Small intestine (tissue), 7 donors: Measurements from ENCODE around the gene VGLL3. TPM values are rescaled to one million over a fixed set of nuclear protein-coding genes. Genes with fewer than 3 reads are reported as not detected.

Experiments
- DNase-seq, 2 donors: peaks; one replicate each; pipeline versions ENCODE4 v3.0.0 to v3.0.0-alpha.2; 2013
- FAIRE-seq: peaks from 2 replicates; lab custom pipeline; 2012; peaks lifted over from hg19 to GRCh38; lab: Jason Lieb, UNC
- H3K27ac ChIP-seq, 3 donors: one replicate each; pipeline ENCODE4 v1.5.1; 2013; ENCODE audit warnings: low read length in 2 of 3, mild to moderate bottlenecking in 2 of 3, control low read depth in 1 of 3, inconsistent platforms in 1 of 3, low read depth in 1 of 3, moderate library complexity in 1 of 3
- H3K27me3 ChIP-seq, 3 donors: one replicate each; pipeline ENCODE4 v1.6.1; 2013; ENCODE audit warnings: low read length in 3 of 3, inconsistent platforms in 1 of 3; ENCODE audit not compliant: control insufficient read depth in 3 of 3, insufficient read depth in 3 of 3
- H3K36me3 ChIP-seq, 3 donors: one replicate each; pipeline ENCODE4 v1.6.1; 2013; ENCODE audit warnings: low read length in 3 of 3, inconsistent platforms in 1 of 3, low read depth in 1 of 3, mild to moderate bottlenecking in 1 of 3, moderate library complexity in 1 of 3; ENCODE audit not compliant: control insufficient read depth in 3 of 3, insufficient read depth in 2 of 3
- H3K4me1 ChIP-seq, 3 donors: one replicate each; pipeline ENCODE4 v1.6.1; 2013; ENCODE audit warnings: low read length in 2 of 3, inconsistent platforms in 1 of 3, low read depth in 1 of 3, mild to moderate bottlenecking in 1 of 3, moderate library complexity in 1 of 3; ENCODE audit not compliant: control insufficient read depth in 3 of 3, insufficient read depth in 2 of 3
- H3K4me3 ChIP-seq, 3 donors: one replicate each; pipeline ENCODE4 v1.5.1; 2013; ENCODE audit warnings: low read length in 3 of 3, control low read depth in 1 of 3, inconsistent platforms in 1 of 3, low read depth in 1 of 3, mild to moderate bottlenecking in 1 of 3, moderate library complexity in 1 of 3
- H3K9me3 ChIP-seq, 2 donors: one replicate each; pipeline ENCODE4 v1.6.1; 2013; ENCODE audit warnings: low read depth in 1 of 2, low read length in 1 of 2; ENCODE audit not compliant: control insufficient read depth in 2 of 2, insufficient read depth in 1 of 2
- WGBS, 3 donors: extraction: QIAGEN DNeasy Blood & Tissue Kit; methylation state at CpG; one replicate each; pipeline ENCODE4 v1.1.7; 2013; 5-methylcytosine and 5-hydroxymethylcytosine counted together
- polyA plus RNA-seq, 4 donors: library from polyadenylated mRNA; stranded (reverse) in 3 of 4; unstranded in 1 of 4; fragments of 200-250 nt in 3 of 4; fragments of 120-200 nt in 1 of 4; gene quantifications; one replicate each; pipeline versions ENCODE4 v1.2.1 to v1.2.3, GENCODE V29; 2013
- donor health status: healthy with polysubstance abuse.
- donor health status: control.
- donor health status: control.
- donor health status: Bipolar disorder and iron deficiency.
- donor health status: healthy.

The VGLL3 gene
- polyA plus RNA-seq, 4 donors, result 1.6 to 11.4 (median 1.7) TPM; not detected in 1

DNA sequence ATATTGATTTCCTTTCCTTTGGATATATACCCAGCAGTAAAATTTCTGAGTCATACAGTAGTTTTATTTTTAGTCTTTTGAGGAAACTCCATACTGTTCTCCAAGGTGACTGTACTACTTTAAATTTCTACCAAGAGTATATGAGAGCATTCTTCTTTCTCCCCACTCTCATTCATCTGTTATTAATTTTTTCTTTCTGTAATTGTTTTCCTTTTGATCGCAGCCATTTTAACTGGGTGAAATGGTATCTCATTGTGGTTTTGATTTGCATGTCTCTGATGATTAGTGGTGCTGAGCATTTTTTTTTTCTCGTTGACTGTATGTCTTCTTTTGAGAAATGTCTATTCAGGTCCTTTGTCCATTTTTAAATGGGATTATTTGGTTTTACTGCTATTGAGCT, 18.3 kb upstream of the VGLL3 start:
- no peak overlapping the region for H3K27ac ChIP-seq
- no peaks in the 10 kb centered on the region for H3K36me3 ChIP-seq
- no peaks in the 10 kb centered on the region for H3K9me3 ChIP-seq
- WGBS, 3 donors, result 26 to 68% (median 61%) methylated on average over 2 of the region's 2 CpGs
- no peak overlapping the region for H3K4me3 ChIP-seq
- no peaks in the 10 kb centered on the region for H3K27me3 ChIP-seq
- H3K4me1 ChIP-seq, result no peaks in the 10 kb centered on the region
- no peak for DNase-seq
- no peak for FAIRE-seq

DNA sequence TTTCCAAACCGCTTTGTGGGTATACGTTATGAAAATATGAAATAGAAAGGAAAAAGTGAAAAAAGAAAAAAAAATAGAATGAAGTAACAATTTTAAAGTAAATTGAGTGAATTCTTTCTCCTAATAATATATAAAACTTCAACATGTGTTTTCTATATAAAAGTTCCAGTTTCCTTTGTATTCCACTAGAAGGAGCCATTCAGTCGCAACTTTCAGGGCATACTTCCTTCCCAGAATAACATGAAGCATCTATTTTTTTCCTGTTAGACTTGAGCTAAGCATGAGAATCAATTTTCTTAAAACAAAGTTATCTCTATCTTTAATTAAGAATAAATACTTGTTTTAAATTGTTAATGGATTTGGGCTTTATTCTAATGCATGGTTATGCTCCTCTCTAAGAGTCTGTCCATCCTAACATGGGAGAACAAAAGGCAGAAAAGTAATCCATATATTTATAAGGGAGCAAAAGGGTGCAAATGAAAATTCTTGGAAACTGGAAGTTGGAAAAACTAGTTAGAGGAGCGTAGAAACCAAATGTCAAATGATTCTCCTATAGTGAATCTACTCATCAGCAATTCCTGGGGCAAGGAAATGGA, 16.0 kb upstream of the VGLL3 start:
- Histone ChIP-seq H3K4me1 (no peaks in the 10 kb centered on the region), H3K9me3 (no peaks in the 10 kb centered on the region), H3K27me3 (no peaks in the 10 kb centered on the region), H3K27ac (no peak overlapping the region), H3K36me3 (no peaks in the 10 kb centered on the region), H3K4me3 (no peak overlapping the region)
- FAIRE-seq, result no peak
- no peak for DNase-seq
- 50 to 68% (median 61%) methylated on average over 4 of the region's 4 CpGs for WGBS, 3 donors

DNA sequence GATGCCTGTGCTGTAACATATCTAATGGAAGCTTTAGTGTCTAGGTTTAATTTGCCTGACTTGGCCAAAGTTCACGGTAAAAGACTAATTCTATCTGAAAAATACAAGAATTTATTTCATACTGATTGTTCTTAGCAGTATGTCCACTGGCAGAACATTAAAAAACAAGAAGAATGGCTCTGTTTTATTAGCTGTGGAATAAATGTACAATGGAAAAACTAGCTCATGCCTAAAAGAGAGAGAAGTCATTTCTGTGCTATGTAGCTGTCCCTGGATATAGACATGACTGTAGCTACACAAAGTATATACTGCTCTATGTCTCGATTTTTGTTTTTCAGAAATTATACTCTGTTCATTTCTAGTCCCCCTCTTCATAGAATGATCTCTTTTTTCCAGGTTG, 13.9 kb upstream of the VGLL3 start:
- H3K27me3 ChIP-seq, result no peaks in the 10 kb centered on the region
- FAIRE-seq, result no peak
- no peaks in the 10 kb centered on the region for H3K4me1 ChIP-seq
- no peak overlapping the region for H3K27ac ChIP-seq
- no peaks in the 10 kb centered on the region for H3K9me3 ChIP-seq
- 55 to 64% (median 62%) methylated on average over 2 of the region's 2 CpGs for WGBS, 3 donors
- DNase-seq, result no peak
- H3K4me3 ChIP-seq, result no peak overlapping the region
- H3K36me3 ChIP-seq, result no peaks in the 10 kb centered on the region

DNA sequence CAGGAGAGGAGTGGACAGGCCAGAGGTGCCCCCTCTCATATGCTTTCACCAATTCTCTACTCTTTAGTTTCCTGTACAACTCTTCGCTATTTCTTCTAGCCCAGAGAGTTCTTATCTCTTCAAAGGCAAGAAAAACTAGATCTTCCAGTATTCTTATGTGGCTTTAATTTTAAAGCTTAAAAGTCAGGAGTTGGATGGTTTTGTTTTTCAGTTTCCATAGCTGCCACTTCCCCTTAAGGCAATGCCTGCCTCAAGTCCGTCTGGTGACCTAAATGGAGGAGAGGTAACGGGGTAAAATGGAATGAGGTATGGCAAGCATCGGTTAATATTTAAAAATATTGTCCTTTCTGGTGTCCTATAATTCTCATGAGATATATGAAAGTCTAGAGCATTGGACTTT, 11.4 kb upstream of the VGLL3 start:
- no peaks in the 10 kb centered on the region for H3K27me3 ChIP-seq
- H3K27ac ChIP-seq, result no peak overlapping the region
- H3K4me3 ChIP-seq, result no peak overlapping the region
- H3K36me3 ChIP-seq, result no peaks in the 10 kb centered on the region
- H3K4me1 ChIP-seq, result no peaks in the 10 kb centered on the region
- DNase-seq (no peak), FAIRE-seq (no peak)
- no peaks in the 10 kb centered on the region for H3K9me3 ChIP-seq
- WGBS, 3 donors, result 62 to 78% (median 67%) methylated on average over 4 of the region's 4 CpGs

DNA sequence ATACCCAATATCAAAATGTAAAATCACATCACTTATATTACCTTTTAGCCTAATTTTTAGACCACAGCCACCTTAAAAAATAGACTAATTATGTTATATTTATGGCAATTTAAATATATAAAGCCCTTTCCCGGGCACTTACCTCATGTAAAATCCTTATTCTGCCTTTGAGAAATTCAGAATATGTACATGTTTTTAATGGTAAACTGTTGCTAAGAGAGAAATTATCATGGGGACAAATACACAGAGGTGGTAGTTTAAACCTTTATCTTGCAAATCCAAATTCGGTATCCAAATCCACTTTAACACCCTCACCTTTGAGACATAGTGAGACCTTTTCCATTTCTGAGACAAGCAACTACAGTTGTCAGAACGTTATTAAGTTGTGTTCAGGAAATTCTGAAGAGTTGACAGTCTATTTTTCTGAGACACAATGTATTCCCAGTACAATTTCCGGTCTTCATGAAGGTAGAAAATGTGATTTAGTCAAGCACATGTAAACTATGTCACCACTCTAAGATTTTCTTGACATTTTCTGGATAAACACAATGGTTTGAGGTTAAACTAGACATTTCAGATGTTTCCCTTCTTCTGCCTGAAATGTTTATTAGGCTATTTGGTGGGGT, 10.6 kb upstream of the VGLL3 start:
- no peak overlapping the region for H3K4me3 ChIP-seq
- H3K27ac ChIP-seq, result no peak overlapping the region
- H3K9me3 ChIP-seq, result no peaks in the 10 kb centered on the region
- DNase-seq (no peak), FAIRE-seq (no peak)
- H3K36me3 ChIP-seq, result no peaks in the 10 kb centered on the region
- no peaks in the 10 kb centered on the region for H3K4me1 ChIP-seq
- H3K27me3 ChIP-seq, result no peaks in the 10 kb centered on the region
- 45 to 58% (median 47%) methylated on average over 4 of the region's 4 CpGs for WGBS, 3 donors

DNA sequence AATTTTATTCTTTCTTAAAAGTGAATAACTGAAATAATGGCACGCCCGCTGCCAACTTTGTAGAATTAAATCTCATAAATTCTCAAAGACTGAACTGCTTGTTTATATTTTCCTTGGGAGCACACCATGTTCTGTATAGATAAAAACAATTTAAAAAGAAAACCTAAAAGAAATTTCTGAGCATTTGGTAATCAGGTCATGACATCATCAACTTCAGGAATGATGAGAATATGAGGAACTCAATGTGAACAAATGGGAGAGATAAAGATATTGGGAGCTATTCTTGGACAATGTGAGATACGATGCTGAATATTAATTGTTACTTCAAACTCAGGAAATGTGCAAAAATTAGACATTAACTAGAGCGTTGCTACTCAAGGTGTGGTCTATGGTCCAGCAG, 10.0 kb upstream of the VGLL3 start:
- 72 to 84% (median 83%) methylated on average over 4 of the region's 4 CpGs for WGBS, 3 donors
- DNase-seq, result no peak

DNA sequence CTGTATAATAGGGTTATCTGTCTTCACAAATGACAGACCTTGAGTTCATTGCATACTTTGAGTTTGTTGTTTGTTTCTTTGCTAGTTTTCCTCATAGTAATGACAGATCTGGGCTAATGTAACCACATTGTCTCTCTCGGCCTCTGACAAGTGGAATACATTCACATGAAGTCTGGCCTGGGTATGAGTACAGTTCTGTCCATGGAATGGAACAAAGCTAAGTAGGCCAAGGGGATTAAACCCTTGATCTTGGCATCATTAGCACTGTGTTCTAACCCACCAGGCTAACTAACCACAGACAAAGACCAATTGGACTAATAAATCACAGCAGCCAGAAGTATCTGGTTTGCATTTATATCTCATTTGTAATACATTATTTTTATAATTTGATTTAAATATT, 7.6 kb upstream of the VGLL3 start:
- FAIRE-seq (no peak), DNase-seq (no peak)
- H3K4me3 ChIP-seq, result no peak overlapping the region
- 75 to 88% (median 80%) methylated on average over 1 of the region's 1 CpG for WGBS, 3 donors
- H3K27me3 ChIP-seq, result no peaks in the 10 kb centered on the region
- no peaks in the 10 kb centered on the region for H3K9me3 ChIP-seq
- H3K36me3 ChIP-seq, result no peaks in the 10 kb centered on the region
- no peaks in the 10 kb centered on the region for H3K4me1 ChIP-seq
- no peak overlapping the region for H3K27ac ChIP-seq

More for the DNA sequence above, 10.0 kb upstream of the VGLL3 start:
- Histone ChIP-seq H3K27ac (no peak overlapping the region), H3K27me3 (no peaks in the 10 kb centered on the region), H3K4me1 (no peaks in the 10 kb centered on the region), H3K9me3 (no peaks in the 10 kb centered on the region), H3K36me3 (no peaks in the 10 kb centered on the region), H3K4me3 (no peak overlapping the region)
- no peak for FAIRE-seq

DNA sequence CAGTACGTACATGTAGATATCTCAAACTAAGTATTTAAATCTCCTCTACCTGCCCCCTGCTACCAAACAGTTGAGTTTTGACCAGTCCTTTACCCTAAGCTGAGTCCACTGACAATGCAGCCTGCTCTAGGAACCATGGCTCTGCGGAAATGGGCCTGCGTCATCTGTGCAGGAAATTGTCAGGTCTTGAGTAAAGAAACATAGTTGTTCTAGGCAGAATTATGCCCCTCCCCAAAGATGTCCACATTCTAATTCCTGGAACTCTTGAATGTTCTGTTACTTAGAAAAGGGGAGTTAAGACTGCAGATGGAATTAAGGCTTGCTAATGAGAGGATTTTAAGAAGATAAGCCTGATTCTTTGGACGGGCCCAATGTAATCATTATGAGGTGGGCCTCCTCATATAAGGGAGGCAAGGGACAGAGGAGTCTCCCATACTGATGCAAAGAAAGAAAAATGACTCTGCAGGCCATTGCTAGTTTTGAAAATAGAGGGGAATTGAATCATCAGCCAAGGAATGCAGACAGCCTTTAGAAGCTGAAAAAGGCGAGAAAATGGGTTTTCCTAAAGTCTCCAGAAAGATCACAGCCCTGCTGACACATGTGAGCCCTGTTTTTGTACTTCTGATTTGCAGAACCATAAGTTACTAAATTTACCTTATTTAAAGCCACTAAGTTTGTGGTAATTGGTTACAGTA, 5.5 kb upstream of the VGLL3 start:
- DNase-seq (no peak), FAIRE-seq (no peak)
- Histone ChIP-seq H3K4me1 (peaks cover 0 to 6% (median 0%) of the 10 kb centered on the region in 3 donors), H3K27me3 (peaks cover 0 to 2% (median 2%) of the 10 kb centered on the region in 3 donors), H3K9me3 (no peaks in the 10 kb centered on the region), H3K4me3 (no peak overlapping the region), H3K36me3 (no peaks in the 10 kb centered on the region), H3K27ac (no peak overlapping the region)
- 86 to 88% (median 87%) methylated on average over 5 of the region's 5 CpGs for WGBS, 3 donors
